Lower leg skin (tissue), 3 donors: ENCODE results near the gene ERMAP.

Experiments
- CTCF ChIP-seq, 3 donors: fragments of 450-650 bp; IDR thresholded peaks; one replicate each; pipeline ENCODE4 v1.5.1; 2016; ENCODE audit warnings: antibody characterized with exemption in 3 of 3, mild to moderate bottlenecking in 3 of 3, moderate library complexity in 2 of 3
- POLR2A ChIP-seq, 2 donors: fragments of 450-650 bp; IDR thresholded peaks; one replicate each; pipeline ENCODE4 v1.6.1; 2016 to 2017; ENCODE audit warnings: antibody characterized with exemption in 2 of 2, mild to moderate bottlenecking in 1 of 2, moderate library complexity in 1 of 2

GRCh38 chr1:42774928-42775526 is 41.9 kb upstream of the ERMAP start:
- TF ChIP-seq CTCF (IDR thresholded peaks at IDR 0.05) = no peak
- no peak for TF ChIP-seq POLR2A (IDR thresholded peaks at IDR 0.05)
